ENCODE results near the gene FADS3. TPM values are rescaled to one million over a fixed set of nuclear protein-coding genes. Genes with fewer than 3 reads are reported as not detected.

The FADS3 gene
- polyA plus RNA-seq, 1 donor from 2014 or later: 21.8 TPM

GRCh38 chr11:61854966-61855714, 36.2 kb downstream of the FADS3 start:
- Mint-ChIP-seq H3K9me3 (no peaks in the 10 kb centered on the region), H3K27ac (no peak overlapping the region), H3K4me1 (no peaks in the 10 kb centered on the region)

GRCh38 chr11:61854206-61854895, 37.0 kb downstream of the FADS3 start:
- Mint-ChIP-seq H3K4me3 (no peak overlapping the region), H3K4me1 (peaks cover 0 to 1% (median 0%) of the 10 kb centered on the region in 3 donors), H3K27me3 (no peaks in the 10 kb centered on the region), H3K9me3 (no peaks in the 10 kb centered on the region), H3K36me3 (no peaks in the 10 kb centered on the region), H3K27ac (no peak overlapping the region)

More at GRCh38 chr11:61854966-61855714, 36.2 kb downstream of the FADS3 start:
- H3K27me3 Mint-ChIP-seq: no peaks in the 10 kb centered on the region
- H3K36me3 Mint-ChIP-seq: no peaks in the 10 kb centered on the region
- no peak overlapping the region for H3K4me3 Mint-ChIP-seq

GRCh38 chr11:61853698-61854169, 37.6 kb downstream of the FADS3 start:
- peaks cover 0 to 1% (median 0%) of the 10 kb centered on the region in 3 donors for H3K4me1 Mint-ChIP-seq
- H3K27me3 Mint-ChIP-seq: no peaks in the 10 kb centered on the region
- no peak overlapping the region for H3K4me3 Mint-ChIP-seq
- no peak overlapping the region for H3K27ac Mint-ChIP-seq
- no peaks in the 10 kb centered on the region for H3K36me3 Mint-ChIP-seq
- H3K9me3 Mint-ChIP-seq: no peaks in the 10 kb centered on the region

GRCh38 chr11:61851900-61852295, 39.4 kb downstream of the FADS3 start:
- no peaks in the 10 kb centered on the region for H3K9me3 Mint-ChIP-seq
- H3K4me1 Mint-ChIP-seq: peaks cover 0 to 1% (median 0%) of the 10 kb centered on the region in 3 donors
- no peaks in the 10 kb centered on the region for H3K36me3 Mint-ChIP-seq
- no peaks in the 10 kb centered on the region for H3K27me3 Mint-ChIP-seq
- H3K4me3 Mint-ChIP-seq: no peak overlapping the region
- no peak overlapping the region for H3K27ac Mint-ChIP-seq

- Mint-ChIP-seq H3K9me3 (no peaks in the 10 kb centered on the region), H3K27ac (no peak overlapping the region)
Observed at GRCh38 chr11:61851113-61851899, 40.0 kb downstream of the FADS3 start.

GRCh38 chr11:61850687-61851086, 40.7 kb downstream of the FADS3 start:
- Mint-ChIP-seq H3K27ac (no peak overlapping the region), H3K36me3 (no peaks in the 10 kb centered on the region), H3K27me3 (no peaks in the 10 kb centered on the region), H3K4me3 (no peak overlapping the region), H3K9me3 (no peaks in the 10 kb centered on the region), H3K4me1 (peaks cover 0 to 1% (median 0%) of the 10 kb centered on the region in 3 donors)

More at GRCh38 chr11:61851113-61851899, 40.0 kb downstream of the FADS3 start:
- no peaks in the 10 kb centered on the region for H3K27me3 Mint-ChIP-seq
- H3K4me1 Mint-ChIP-seq: peaks cover 0 to 1% (median 0%) of the 10 kb centered on the region in 3 donors
- H3K4me3 Mint-ChIP-seq: no peak overlapping the region
- no peaks in the 10 kb centered on the region for H3K36me3 Mint-ChIP-seq

GRCh38 chr11:61848631-61849030, 42.7 kb downstream of the FADS3 start:
- peaks cover 0 to 1% (median 0%) of the 10 kb centered on the region in 3 donors for H3K4me1 Mint-ChIP-seq
- H3K9me3 Mint-ChIP-seq: no peaks in the 10 kb centered on the region
- no peaks in the 10 kb centered on the region for H3K27me3 Mint-ChIP-seq
- H3K27ac Mint-ChIP-seq: no peak overlapping the region
- no peak overlapping the region for H3K4me3 Mint-ChIP-seq
- H3K36me3 Mint-ChIP-seq: no peaks in the 10 kb centered on the region

- no peaks in the 10 kb centered on the region for H3K27me3 Mint-ChIP-seq
- H3K36me3 Mint-ChIP-seq: no peaks in the 10 kb centered on the region
- H3K4me3 Mint-ChIP-seq: no peak overlapping the region
- peaks cover 0 to 1% (median 0%) of the 10 kb centered on the region in 3 donors for H3K4me1 Mint-ChIP-seq
- H3K27ac Mint-ChIP-seq: no peak overlapping the region
- H3K9me3 Mint-ChIP-seq: no peaks in the 10 kb centered on the region
Observed at GRCh38 chr11:61847914-61848581, 43.3 kb downstream of the FADS3 start.

GRCh38 chr11:61846362-61847020, 44.9 kb downstream of the FADS3 start:
- no peaks in the 10 kb centered on the region for H3K36me3 Mint-ChIP-seq
- no peak overlapping the region for H3K27ac Mint-ChIP-seq
- H3K27me3 Mint-ChIP-seq: no peaks in the 10 kb centered on the region
- H3K4me3 Mint-ChIP-seq: peak overlapping the region in 1 of 4 donors; percentile 39
- H3K9me3 Mint-ChIP-seq: no peaks in the 10 kb centered on the region
- peaks cover 0 to 1% (median 0%) of the 10 kb centered on the region in 3 donors for H3K4me1 Mint-ChIP-seq

- Mint-ChIP-seq H3K4me1 (peaks cover 0 to 1% (median 0%) of the 10 kb centered on the region in 3 donors), H3K4me3 (peak overlapping the region in 1 of 4 donors; percentile 63), H3K36me3 (no peaks in the 10 kb centered on the region), H3K27me3 (no peaks in the 10 kb centered on the region), H3K27ac (no peak overlapping the region), H3K9me3 (peaks cover 0 to 1% (median 0%) of the 10 kb centered on the region in 3 donors)
Observed at GRCh38 chr11:61844909-61845565, 46.3 kb downstream of the FADS3 start.

GRCh38 chr11:61842528-61842820, 48.9 kb downstream of the FADS3 start:
- H3K27me3 Mint-ChIP-seq: no peaks in the 10 kb centered on the region
- peaks cover 0 to 1% (median 0%) of the 10 kb centered on the region in 3 donors for H3K9me3 Mint-ChIP-seq
- no peaks in the 10 kb centered on the region for H3K4me1 Mint-ChIP-seq
- H3K4me3 Mint-ChIP-seq: no peak overlapping the region
- no peak overlapping the region for H3K27ac Mint-ChIP-seq
- no peaks in the 10 kb centered on the region for H3K36me3 Mint-ChIP-seq

- H3K27ac Mint-ChIP-seq: no peak overlapping the region
Observed at GRCh38 chr11:61841636-61842527, 49.5 kb downstream of the FADS3 start.

GRCh38 chr11:61840371-61840770, 51.0 kb downstream of the FADS3 start:
- H3K9me3 Mint-ChIP-seq: peaks cover 0 to 1% (median 0%) of the 10 kb centered on the region in 3 donors
- H3K27me3 Mint-ChIP-seq: no peaks in the 10 kb centered on the region
- no peak overlapping the region for H3K4me3 Mint-ChIP-seq
- peaks cover 2% of the 10 kb centered on the region for H3K36me3 Mint-ChIP-seq
- peaks cover 2 to 6% (median 4%) of the 10 kb centered on the region in 3 donors for H3K4me1 Mint-ChIP-seq
- H3K27ac Mint-ChIP-seq: no peak overlapping the region

More at GRCh38 chr11:61841636-61842527, 49.5 kb downstream of the FADS3 start:
- Mint-ChIP-seq H3K36me3 (no peaks in the 10 kb centered on the region), H3K4me3 (no peak overlapping the region), H3K27me3 (no peaks in the 10 kb centered on the region), H3K4me1 (no peaks in the 10 kb centered on the region), H3K9me3 (peaks cover 0 to 1% (median 0%) of the 10 kb centered on the region in 3 donors)

Data from IgD-negative memory B cell (primary cell).